C4-2B (cell line): ENCODE measurements around the gene BIK.

Source experiments
- H3K27ac ChIP-seq: fragments of 450-650 bp; 2 replicates; pipeline ENCODE4 v1.5.1; 2017
- CTCF ChIP-seq: fragments of 450-650 bp; conservative IDR thresholded peaks from 2 replicates; pipeline ENCODE4 v1.5.1; 2017; ENCODE audit warnings: mild to moderate bottlenecking
- ZFX ChIP-seq: fragments of 450-650 bp; IDR thresholded peaks from 2 replicates; pipeline ENCODE4 v1.6.1; 2017

BIK gene

GRCh38 chr22:43110444-43110926 lies at the start of gene BIK:
TSS of gene BIK (plus strand) at chr22:43110750. CDS start at chr22:43124023, 13,273 bp downstream.
- peak within 1 kb of the TSS; percentile 90 for H3K27ac ChIP-seq
- TF ChIP-seq CTCF (no peak), ZFX (no peak)

GRCh38 chr22:43066134-43066533 lies 44.4 kb upstream of the BIK start:
- TF ChIP-seq ZFX (no peak), CTCF (no peak)
- no peak overlapping the region for H3K27ac ChIP-seq

- no peak overlapping the region for H3K27ac ChIP-seq
- TF ChIP-seq ZFX (no peak), CTCF (no peak)
Measured at GRCh38 chr22:43066844-43067385, 43.6 kb upstream of the BIK start.

GRCh38 chr22:43077121-43077877 lies 33.3 kb upstream of the BIK start:
- no peak overlapping the region for H3K27ac ChIP-seq
- no peak for TF ChIP-seq ZFX
- no peak for TF ChIP-seq CTCF

GRCh38 chr22:43078522-43078921 lies 32.0 kb upstream of the BIK start:
- TF ChIP-seq ZFX, result no peak
- no peak for TF ChIP-seq CTCF
- H3K27ac ChIP-seq, result no peak overlapping the region

- TF ChIP-seq ZFX (no peak), CTCF (no peak)
- H3K27ac ChIP-seq, result no peak overlapping the region
Measured at GRCh38 chr22:43079742-43080141, 30.8 kb upstream of the BIK start.

- TF ChIP-seq ZFX (no peak), CTCF (no peak)
- H3K27ac ChIP-seq, result no peak overlapping the region
Measured at GRCh38 chr22:43080616-43081015, 29.9 kb upstream of the BIK start.
